HG02588 (cell line): Measurements from ENCODE around the gene BPIFB1.

Source experiments
- ATAC-seq: cut with Tn5 transposase; IDR thresholded peaks from one replicate; pipeline ENCODE4 v1.9.1; 2021; ENCODE audit warnings: mild to moderate bottlenecking, moderate library complexity; ENCODE audit not compliant: unreplicated experiment

BPIFB1 gene

GRCh38 chr20:33272155-33272873, 10.7 kb upstream of the BPIFB1 start:
- no peak for ATAC-seq

DNA sequence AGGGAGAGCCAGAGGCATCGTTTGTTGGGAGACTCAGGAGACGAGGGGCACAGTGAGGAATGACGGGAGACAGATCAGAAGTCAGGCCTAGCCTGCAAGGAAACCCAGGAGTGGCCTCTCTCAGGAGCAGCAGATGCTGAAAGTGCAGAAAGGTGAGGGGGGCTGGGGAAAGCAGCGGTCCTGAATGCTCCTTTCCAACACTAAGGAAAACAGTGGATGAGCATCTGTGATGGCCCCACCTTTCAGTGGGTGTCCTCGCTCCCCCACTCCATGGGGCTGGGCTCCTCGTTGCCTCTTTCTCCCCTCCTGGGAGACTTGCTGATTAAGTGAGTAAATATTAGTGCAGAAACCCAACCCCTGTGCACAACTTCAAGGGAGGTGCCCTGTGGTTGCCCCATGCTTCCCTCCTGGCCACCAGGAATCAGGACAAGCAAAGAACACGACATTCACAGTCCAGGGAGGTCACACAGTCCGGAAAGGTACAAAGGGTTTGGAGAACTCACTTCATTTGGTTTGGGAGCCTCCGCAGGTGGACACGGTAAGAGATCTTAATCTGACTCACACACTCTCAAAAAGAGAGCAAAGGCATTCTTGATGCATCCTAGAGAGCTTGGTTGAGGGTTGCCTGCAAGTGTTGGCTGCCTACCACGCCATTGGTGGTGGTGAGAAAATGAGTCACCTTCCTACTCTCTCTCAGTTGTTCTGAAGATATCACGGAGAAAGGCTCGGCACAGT, 9.7 kb upstream of the BPIFB1 start:
- ATAC-seq: no peak

- ATAC-seq: no peak
These were observed 7.8 kb upstream of the BPIFB1 start for GRCh38 chr20:33275215-33275614.

DNA sequence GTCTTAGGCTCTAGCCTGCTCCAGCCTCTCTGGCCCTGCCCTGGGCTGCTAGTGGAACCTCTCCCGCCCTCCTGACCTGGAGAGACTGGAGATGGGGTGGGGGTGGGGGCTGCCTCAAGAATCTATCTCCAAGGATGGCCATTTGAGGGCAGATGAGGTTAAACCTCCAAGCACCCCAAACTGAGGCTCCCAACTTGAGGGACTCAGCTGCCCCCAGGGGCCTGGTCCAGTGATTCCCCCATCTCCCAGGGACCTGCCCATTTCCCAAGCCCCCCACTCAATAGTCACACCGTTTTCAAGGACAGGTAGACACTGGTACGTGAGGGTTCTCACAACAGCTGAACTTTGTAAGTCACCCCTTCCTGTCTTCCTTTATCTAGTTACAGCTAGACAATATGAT, 7.1 kb upstream of the BPIFB1 start:
- ATAC-seq: no peak

DNA sequence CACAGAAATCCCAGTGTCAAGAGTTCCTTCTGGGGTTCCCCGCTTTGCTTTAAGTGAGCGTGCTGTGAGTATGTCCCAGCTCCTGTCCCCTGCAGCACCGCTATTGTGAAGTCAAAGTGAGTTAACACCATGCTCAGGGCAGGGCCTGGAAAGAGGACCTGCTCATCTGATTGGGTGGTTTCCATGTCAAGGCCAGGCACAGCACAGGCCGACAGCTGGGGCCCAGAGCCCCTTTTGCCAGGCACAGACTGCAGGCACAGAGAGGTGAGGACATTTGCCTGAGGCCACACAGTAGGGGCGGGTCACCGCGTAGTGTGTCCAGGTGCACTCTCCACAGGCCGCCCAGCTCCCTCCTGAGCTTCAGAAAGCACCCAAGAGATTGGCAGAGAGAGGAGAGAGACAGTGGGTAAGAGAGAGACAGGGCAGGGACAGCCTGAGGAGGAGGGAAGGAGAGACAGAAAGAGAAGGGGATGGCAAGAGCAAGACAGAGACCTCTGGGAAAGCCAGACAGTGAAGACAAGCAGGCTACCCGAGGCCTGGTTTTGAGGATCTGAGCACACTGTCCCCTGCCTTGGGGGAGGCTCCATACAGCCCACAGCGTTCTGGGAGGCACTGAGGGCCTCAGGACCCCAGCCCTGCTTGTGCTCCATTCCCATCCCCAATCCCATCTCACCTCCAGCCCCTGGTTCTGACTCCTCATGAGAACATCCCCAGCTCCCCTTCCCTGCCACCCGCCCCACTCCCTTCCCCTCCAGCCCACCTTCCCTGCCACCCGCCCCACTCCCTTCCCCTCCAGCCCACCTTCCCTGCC, 6.5 kb upstream of the BPIFB1 start:
- ATAC-seq: no peak

- no peak for ATAC-seq
These were observed 5.3 kb upstream of the BPIFB1 start for GRCh38 chr20:33277471-33278441.

GRCh38 chr20:33278700-33279099, 4.3 kb upstream of the BPIFB1 start:
- ATAC-seq: no peak

DNA sequence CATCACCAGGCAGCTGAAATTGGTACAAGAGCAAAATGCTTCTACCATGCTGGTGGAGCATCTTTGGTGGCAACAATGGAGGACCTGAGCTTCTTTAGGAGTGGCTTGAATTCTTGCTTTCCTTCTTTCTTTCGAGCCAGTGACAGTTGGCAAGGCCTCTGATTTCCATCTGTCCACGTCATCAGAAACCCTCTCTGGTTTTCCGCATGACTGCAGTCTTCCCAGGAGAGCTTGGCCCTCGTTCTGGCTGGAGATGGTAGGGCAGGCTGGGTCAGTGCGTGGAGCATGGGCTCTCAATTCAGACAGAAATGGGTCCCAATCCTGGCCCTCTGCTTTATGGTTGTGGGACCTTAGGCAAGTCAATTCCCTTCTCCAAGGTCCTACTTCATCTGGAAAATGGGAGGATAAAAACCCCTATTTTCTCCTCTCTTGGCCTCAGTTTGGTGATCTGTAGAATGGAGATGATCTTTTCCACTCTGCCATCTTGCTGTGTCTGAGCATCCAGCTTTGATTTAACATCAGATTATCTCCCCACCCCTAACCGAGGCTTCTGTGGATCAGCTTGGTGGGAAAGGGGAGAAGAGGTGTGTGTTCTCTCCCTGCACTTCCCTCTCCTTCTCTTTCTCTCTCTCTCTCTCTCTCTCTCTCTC, 3.6 kb upstream of the BPIFB1 start:
- no peak for ATAC-seq

GRCh38 chr20:33280000-33280680, 2.9 kb upstream of the BPIFB1 start:
- ATAC-seq: no peak

DNA sequence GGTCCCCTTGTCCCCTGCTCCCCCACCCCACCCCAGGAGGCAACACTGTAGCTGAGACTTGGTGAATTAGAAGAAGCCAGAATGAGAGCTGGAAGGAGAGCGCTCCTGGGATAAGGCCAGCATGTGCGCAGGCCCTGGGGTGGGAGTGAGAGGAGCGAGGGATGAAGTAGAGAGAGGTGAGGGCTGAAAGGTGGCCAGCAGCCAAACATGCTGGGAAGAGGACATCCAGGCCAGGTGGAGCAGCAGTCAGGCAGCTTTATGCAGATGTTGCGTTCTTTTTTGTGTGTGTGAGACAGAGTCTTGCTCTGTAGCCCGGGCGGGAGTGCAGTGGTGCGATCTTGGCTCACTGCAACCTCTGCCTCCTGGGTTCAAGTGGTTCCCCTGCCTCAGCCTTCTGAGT, 2.2 kb upstream of the BPIFB1 start:
- no peak for ATAC-seq

GRCh38 chr20:33281550-33282146, 1.4 kb upstream of the BPIFB1 start:
- no peak for ATAC-seq

GRCh38 chr20:33282196-33282934, 649 bp upstream of the BPIFB1 start:
- ATAC-seq: no peak

GRCh38 chr20:33284284-33284683, 1.3 kb downstream of the BPIFB1 start:
- ATAC-seq: no peak

GRCh38 chr20:33284937-33285336, 1.9 kb downstream of the BPIFB1 start:
- ATAC-seq: no peak

GRCh38 chr20:33285861-33286495, 3.0 kb downstream of the BPIFB1 start:
- no peak for ATAC-seq

GRCh38 chr20:33287884-33288283, 4.9 kb downstream of the BPIFB1 start:
- no peak for ATAC-seq

GRCh38 chr20:33290852-33291251, 7.8 kb downstream of the BPIFB1 start:
- ATAC-seq: no peak

DNA sequence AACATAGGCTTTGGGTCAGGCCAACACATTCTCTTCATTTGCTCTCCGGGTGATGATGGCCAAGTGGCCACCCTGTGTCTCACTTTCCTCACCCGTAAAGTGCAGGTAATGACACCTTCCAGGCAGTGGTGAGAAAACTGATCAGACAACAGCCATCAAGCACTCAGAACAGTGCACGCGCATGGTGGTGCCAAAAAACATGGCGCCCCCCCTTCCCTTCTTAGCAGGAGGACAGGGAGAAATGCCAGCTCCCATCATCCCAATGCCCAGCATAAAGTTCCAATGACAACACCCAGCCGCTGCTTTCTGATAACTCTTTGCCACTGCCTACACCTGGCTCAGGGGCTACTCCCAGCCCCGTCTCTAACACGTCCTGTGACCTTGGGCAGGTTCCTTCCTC, 8.4 kb downstream of the BPIFB1 start:
- ATAC-seq: no peak
